Activated T-helper 1 cell treated with Interleukin-2 at 50 U/mL for 16 hours (primary cell): ENCODE results near the gene KIAA0930.

Source experiments
- DNase-seq: peaks from one replicate; pipeline ENCODE4 v3.0.0-alpha.2; 2020; ENCODE audit warnings: low read depth

Gene KIAA0930

GRCh38 chr22:45172881-45173585 lies 67.7 kb downstream of the KIAA0930 start:
- no peak for DNase-seq

- no peak for DNase-seq
Measured at GRCh38 chr22:45171830-45172229, 68.9 kb downstream of the KIAA0930 start.

GRCh38 chr22:45169591-45170466 lies 70.9 kb downstream of the KIAA0930 start:
- DNase-seq = peak; percentile 7

- DNase-seq = no peak
Measured at GRCh38 chr22:45166932-45167331, 73.8 kb downstream of the KIAA0930 start.

GRCh38 chr22:45164270-45165088 lies 76.2 kb downstream of the KIAA0930 start:
- DNase-seq = peak; percentile 21

GRCh38 chr22:45163451-45164269 lies 77.0 kb downstream of the KIAA0930 start, which contains the start of gene NUP50:
Gene NUP50 (plus strand): TSS chr22:45163925. CDS start chr22:45168178, 4,253 bp downstream.
- DNase-seq = peak; percentile 97

- DNase-seq = no peak
Measured at GRCh38 chr22:45163099-45163450, 77.6 kb downstream of the KIAA0930 start.

GRCh38 chr22:45162531-45162930 lies 78.2 kb downstream of the KIAA0930 start:
- no peak for DNase-seq

GRCh38 chr22:45159652-45160462 lies 80.8 kb downstream of the KIAA0930 start:
- DNase-seq = no peak

- DNase-seq = no peak
Measured at GRCh38 chr22:45157907-45158306, 82.8 kb downstream of the KIAA0930 start.

- DNase-seq = no peak
Measured at GRCh38 chr22:45155050-45155840, 85.4 kb downstream of the KIAA0930 start.

- no peak for DNase-seq
Measured at GRCh38 chr22:45154383-45154782, 86.3 kb downstream of the KIAA0930 start.

GRCh38 chr22:45151503-45151902 lies 89.2 kb downstream of the KIAA0930 start:
- DNase-seq = no peak

- DNase-seq = no peak
Measured at GRCh38 chr22:45150139-45150538, 90.6 kb downstream of the KIAA0930 start.

- no peak for DNase-seq
Measured at GRCh38 chr22:45149671-45150070, 91.0 kb downstream of the KIAA0930 start.

GRCh38 chr22:45144916-45145315 lies 95.8 kb downstream of the KIAA0930 start:
- no peak for DNase-seq

GRCh38 chr22:45142376-45142775 lies 98.3 kb downstream of the KIAA0930 start:
- DNase-seq = no peak
